Measurements from ENCODE around the gene CACUL1. TPM values are rescaled to one million over a fixed set of nuclear protein-coding genes. Genes with fewer than 3 reads are reported as not detected.

The CACUL1 gene
- total RNA-seq, 4 donors from 2014 or later = 30.8 to 44.4 (median 33.3) TPM

DNA sequence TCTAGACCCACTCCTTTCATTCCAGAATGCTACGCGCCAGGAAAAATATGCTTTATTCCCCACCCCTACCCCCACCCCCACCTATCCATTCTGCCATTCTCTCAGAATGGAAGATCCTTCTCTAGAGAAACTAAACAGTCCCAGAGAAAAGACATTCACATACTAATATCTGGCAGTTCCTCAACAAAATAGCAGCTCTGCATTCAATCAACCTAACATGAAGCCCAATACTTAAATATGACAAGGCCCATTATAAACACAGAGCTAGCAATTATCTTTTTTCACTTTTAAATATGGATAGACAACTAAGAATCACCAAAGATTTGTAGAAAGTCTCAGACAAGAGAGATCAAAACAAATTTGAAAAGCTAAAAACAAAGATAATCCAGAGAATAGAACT lies 16.4 kb downstream of the CACUL1 start:
- Histone ChIP-seq H3K27me3 (no peaks in the 10 kb centered on the region), H3K4me3 (no peak overlapping the region), H3K27ac (replicated peaks in 1 of 4) (peak overlapping the region in 1 of 4 donors; percentile 20), H3K36me3 (no peaks in the 10 kb centered on the region), H3K4me1 (peaks cover 52 to 92% (median 91%) of the 10 kb centered on the region in 4 donors), H3K9me3 (no peaks in the 10 kb centered on the region)
- intact Hi-C loops (cut with DNase I) = no loop called here
- TF ChIP-seq EP300 (IDR thresholded peaks at IDR 0.05) = no peak
- no peak for TF ChIP-seq POLR2A (IDR thresholded peaks at IDR 0.05; ENCODE audit: low read depth)
- TF ChIP-seq, protein P1, sequence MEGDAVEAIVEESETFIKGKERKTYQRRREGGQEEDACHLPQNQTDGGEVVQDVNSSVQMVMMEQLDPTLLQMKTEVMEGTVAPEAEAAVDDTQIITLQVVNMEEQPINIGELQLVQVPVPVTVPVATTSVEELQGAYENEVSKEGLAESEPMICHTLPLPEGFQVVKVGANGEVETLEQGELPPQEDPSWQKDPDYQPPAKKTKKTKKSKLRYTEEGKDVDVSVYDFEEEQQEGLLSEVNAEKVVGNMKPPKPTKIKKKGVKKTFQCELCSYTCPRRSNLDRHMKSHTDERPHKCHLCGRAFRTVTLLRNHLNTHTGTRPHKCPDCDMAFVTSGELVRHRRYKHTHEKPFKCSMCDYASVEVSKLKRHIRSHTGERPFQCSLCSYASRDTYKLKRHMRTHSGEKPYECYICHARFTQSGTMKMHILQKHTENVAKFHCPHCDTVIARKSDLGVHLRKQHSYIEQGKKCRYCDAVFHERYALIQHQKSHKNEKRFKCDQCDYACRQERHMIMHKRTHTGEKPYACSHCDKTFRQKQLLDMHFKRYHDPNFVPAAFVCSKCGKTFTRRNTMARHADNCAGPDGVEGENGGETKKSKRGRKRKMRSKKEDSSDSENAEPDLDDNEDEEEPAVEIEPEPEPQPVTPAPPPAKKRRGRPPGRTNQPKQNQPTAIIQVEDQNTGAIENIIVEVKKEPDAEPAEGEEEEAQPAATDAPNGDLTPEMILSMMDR (IDR thresholded peaks at IDR 0.05) = no peak
- TF ChIP-seq POLR2AphosphoS5 (IDR thresholded peaks at IDR 0.05) = no peak
- no peak for DNase-seq (ENCODE audit: extremely low spot score)
- 55% methylated on average over 2 of the region's 2 CpGs for whole genome bisulfite sequencing

DNA sequence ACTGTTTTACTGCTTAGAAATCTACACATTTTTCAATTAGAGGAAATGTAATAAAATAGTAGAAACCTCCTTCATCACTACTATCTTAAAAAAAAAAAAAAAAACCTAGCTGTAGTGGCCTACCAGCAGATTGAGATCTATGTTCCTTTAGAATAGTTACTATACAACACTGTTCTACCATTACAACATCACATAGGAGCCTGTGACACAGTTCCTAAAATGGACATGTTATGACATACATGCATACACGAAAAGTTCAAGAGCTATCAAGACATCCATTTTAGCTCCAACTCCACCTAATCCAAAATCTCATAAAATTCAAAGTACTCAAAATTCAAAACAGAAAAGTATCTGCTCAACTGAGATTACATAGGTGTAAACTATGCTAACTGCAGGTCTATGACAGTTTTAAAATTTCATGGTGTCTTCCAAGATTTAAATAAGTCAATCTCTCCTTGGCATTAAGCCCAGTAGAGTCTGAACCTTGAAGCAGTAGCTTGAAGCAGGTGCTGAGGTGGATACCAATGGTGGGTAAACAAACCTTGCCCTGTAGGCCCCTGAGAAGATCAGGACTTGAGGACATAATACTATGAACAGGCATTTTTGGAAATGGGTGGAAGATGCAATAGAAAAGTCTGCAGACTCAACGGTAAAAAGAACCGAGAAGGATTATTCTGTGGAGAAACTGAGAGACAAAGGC lies 17.0 kb downstream of the CACUL1 start:
- no peaks in the 10 kb centered on the region for H3K27me3 ChIP-seq
- H3K4me3 ChIP-seq = no peak overlapping the region
- H3K36me3 ChIP-seq = no peaks in the 10 kb centered on the region
- H3K4me1 ChIP-seq = peaks cover 53 to 94% (median 90%) of the 10 kb centered on the region in 4 donors
- peak overlapping the region in 1 of 4 donors; percentile 20 for H3K27ac ChIP-seq (replicated peaks in 1 of 4)
- DNase-seq (ENCODE audit: extremely low spot score) = no peak
- TF ChIP-seq EP300 (IDR thresholded peaks at IDR 0.05) = no peak
- no peak for TF ChIP-seq POLR2A (IDR thresholded peaks at IDR 0.05; ENCODE audit: low read depth)
- TF ChIP-seq, protein P1 (IDR thresholded peaks at IDR 0.05) = no peak
- no peak for TF ChIP-seq POLR2AphosphoS5 (IDR thresholded peaks at IDR 0.05)
- intact Hi-C loops (cut with DNase I) = no loop called here
- WGBS = 56% methylated on average over 3 of the region's 3 CpGs
- H3K9me3 ChIP-seq = no peaks in the 10 kb centered on the region

DNA sequence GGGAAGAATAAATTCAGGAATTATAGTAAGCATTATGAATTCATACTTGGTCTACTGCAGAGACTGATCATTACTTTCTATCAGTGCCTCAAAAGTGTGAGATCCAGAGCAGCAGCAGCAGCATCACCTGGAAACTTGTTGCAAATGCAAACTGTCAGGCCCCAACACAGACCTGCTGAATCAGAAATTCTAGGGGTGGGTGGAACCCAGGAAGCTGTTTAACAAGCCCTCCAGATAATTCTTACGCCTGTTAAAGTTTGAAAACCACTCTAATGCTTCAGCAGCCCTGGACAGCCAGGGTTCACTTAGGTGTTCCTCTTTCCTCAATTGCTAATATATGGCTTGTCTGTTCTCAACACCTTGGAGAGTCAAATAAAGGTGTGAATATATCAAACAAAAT lies 19.5 kb downstream of the CACUL1 start:
- Histone ChIP-seq H3K36me3 (no peaks in the 10 kb centered on the region), H3K27ac (replicated peaks in 1 of 4) (no peak overlapping the region), H3K27me3 (no peaks in the 10 kb centered on the region), H3K4me1 (peaks cover 61 to 97% (median 94%) of the 10 kb centered on the region in 4 donors), H3K4me3 (no peak overlapping the region), H3K9me3 (no peaks in the 10 kb centered on the region)
- TF ChIP-seq, protein P1 (IDR thresholded peaks at IDR 0.05) = no peak
- no peak for TF ChIP-seq EP300 (IDR thresholded peaks at IDR 0.05)
- no peak for TF ChIP-seq POLR2AphosphoS5 (IDR thresholded peaks at IDR 0.05)
- no peak for TF ChIP-seq POLR2A (IDR thresholded peaks at IDR 0.05; ENCODE audit: low read depth)
- DNase-seq (ENCODE audit: extremely low spot score) = no peak
- intact Hi-C loops (cut with DNase I) = no loop called here
- 93% methylated on average over 1 of the region's 1 CpG for WGBS

DNA sequence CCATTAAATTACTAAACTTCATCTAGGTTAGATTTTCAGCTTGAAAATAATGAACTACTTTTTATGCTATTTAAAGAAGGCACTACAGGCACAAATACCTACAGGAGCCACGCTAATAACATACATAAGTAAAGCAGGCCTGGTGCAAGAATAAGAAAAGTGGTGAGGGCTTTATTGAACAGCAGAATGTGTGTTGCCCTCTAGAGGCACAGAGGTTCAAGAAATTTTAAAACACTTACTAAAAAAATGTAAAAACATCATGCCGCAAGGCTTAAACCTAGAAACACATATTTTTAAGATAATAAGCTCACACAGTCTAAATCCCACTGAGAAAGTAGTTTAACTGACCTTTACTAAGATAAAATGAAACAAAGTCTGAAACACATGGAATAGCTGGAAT lies 20.3 kb downstream of the CACUL1 start:
- intact Hi-C loops (cut with DNase I) = no loop called here
- Histone ChIP-seq H3K36me3 (no peaks in the 10 kb centered on the region), H3K4me3 (no peak overlapping the region), H3K4me1 (peaks cover 63 to 97% (median 94%) of the 10 kb centered on the region in 4 donors), H3K27ac (replicated peaks in 1 of 4) (no peak overlapping the region), H3K27me3 (no peaks in the 10 kb centered on the region), H3K9me3 (no peaks in the 10 kb centered on the region)
- WGBS = 76% methylated on average over 2 of the region's 2 CpGs
- TF ChIP-seq POLR2AphosphoS5 (IDR thresholded peaks at IDR 0.05) = no peak
- TF ChIP-seq, protein P1 (IDR thresholded peaks at IDR 0.05) = peak in 1 of 3 experiments; percentile 23
- no peak for DNase-seq (ENCODE audit: extremely low spot score)
